Measurements from ENCODE around the gene IKZF1.

DNA sequence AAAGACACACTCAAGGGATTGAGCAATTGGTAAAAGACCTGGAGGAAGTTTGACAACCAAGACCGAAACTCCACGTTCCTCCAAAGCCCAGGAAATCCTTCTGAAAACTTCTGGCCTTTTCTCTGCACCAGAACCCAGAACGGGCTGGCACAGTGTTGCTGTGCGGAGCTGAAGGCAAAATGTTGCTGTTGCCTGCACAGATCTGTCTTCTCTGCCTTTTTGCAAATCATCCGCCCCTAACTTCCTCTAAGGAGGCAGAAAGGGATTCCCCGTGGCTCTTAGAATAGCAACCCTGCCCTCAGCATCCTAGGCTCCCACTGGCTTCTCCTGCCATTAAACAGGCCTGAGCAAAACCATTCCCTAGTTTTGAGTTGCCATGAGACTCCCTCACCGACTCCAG lies 100.7 kb downstream of the IKZF1 start:
- TF ChIP-seq, protein P1, sequence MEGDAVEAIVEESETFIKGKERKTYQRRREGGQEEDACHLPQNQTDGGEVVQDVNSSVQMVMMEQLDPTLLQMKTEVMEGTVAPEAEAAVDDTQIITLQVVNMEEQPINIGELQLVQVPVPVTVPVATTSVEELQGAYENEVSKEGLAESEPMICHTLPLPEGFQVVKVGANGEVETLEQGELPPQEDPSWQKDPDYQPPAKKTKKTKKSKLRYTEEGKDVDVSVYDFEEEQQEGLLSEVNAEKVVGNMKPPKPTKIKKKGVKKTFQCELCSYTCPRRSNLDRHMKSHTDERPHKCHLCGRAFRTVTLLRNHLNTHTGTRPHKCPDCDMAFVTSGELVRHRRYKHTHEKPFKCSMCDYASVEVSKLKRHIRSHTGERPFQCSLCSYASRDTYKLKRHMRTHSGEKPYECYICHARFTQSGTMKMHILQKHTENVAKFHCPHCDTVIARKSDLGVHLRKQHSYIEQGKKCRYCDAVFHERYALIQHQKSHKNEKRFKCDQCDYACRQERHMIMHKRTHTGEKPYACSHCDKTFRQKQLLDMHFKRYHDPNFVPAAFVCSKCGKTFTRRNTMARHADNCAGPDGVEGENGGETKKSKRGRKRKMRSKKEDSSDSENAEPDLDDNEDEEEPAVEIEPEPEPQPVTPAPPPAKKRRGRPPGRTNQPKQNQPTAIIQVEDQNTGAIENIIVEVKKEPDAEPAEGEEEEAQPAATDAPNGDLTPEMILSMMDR (conservative IDR thresholded peaks at IDR 0.05 in 1 of 2, IDR thresholded peaks at IDR 0.05 in 1 of 2; ENCODE audit: extremely low read depth in 1 of 2, insufficient read depth in 1 of 2, low read depth in 1 of 2, low read length in 2 of 2): no peak
- TF ChIP-seq EZH2 (IDR thresholded peaks at IDR 0.05; ENCODE audit: borderline replicate concordance, low read length): no peak
